Mesodermal cell (in vitro differentiated cells): ENCODE results near the gene PRDM12.
A peak's percentile ranks its signal among the peaks of the same experiment; 100 is the strongest.

Experiments used
- H3K27ac ChIP-seq: 2 replicates; pipeline ENCODE4 v1.7.0; 2013; ENCODE audit warnings: mild to moderate bottlenecking, low read depth, low read length, moderate library complexity; ENCODE audit not compliant: severe bottlenecking
- H3K36me3 ChIP-seq: 2 replicates; pipeline ENCODE4 v1.7.1; 2013; ENCODE audit warnings: mild to moderate bottlenecking, low read length, moderate library complexity; ENCODE audit not compliant: control insufficient read depth, insufficient read depth
- H3K4me1 ChIP-seq: one replicate; pipeline ENCODE4 v1.7.1; 2013; ENCODE audit warnings: mild to moderate bottlenecking, low read length; ENCODE audit not compliant: insufficient read depth, control insufficient read depth, poor library complexity, severe bottlenecking
- H3K4me3 ChIP-seq: 2 replicates; pipeline ENCODE4 v1.7.0; 2013; ENCODE audit warnings: low read length, control low read depth, mild to moderate bottlenecking; ENCODE audit not compliant: insufficient read depth, poor library complexity, severe bottlenecking; ENCODE audit errors: extremely low read depth
- H3K9me3 ChIP-seq: 2 replicates; pipeline ENCODE4 v1.7.1; 2013; ENCODE audit warnings: mild to moderate bottlenecking, low read length, moderate library complexity; ENCODE audit not compliant: control insufficient read depth
- WGBS, 2 experiments: methylation state at CpG; one replicate each; pipeline ENCODE4 v1.1.5; 2013; ENCODE audit warnings: missing lambda C conversion rate in 2 of 2; ENCODE audit not compliant: insufficient coverage in 2 of 2; 5-methylcytosine and 5-hydroxymethylcytosine counted together

PRDM12 gene

DNA sequence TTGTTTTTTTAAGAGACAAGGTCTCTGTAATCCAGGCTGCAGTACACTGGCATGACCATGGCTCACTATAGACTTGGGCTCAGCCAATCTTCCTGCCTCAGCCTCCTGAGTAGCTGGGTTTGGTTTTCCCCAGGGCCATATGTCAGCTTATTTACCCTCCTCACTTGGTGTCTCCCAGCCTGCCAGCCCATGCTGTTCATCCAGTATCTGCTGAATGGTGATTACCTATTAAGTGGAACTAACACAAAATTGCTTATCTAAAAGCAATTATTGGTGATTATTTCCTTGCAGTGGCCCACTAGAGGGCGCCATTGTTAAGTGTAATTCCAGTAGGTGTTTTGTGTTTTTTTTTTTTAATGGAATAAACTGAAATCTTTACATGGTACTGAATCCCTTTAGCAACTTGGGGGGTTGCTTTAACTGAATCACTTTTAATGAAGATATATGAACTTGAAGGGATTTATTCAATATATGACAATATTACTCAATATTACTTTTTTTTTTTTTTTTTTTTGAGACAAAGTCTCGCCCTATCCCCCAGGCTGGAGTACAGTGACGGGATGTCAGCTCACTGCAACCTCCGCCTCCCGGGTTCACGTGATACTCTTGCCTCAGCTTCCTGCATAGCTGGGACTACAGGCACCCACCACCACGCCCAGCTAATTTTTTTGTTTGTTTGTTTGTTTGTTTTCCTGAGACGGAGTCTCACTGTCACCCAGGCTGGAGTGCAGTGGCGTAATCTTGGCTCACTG is 43.0 kb downstream of the PRDM12 start:
- peaks cover 28% of the 10 kb centered on the region for H3K36me3 ChIP-seq
- H3K27ac ChIP-seq = peak overlapping the region; percentile 53
- WGBS, 2 experiments = 76% methylated on average over 6 of the region's 9 CpGs; no CpG with 5 or more reads in 1 of the 2 experiments
- no peak overlapping the region for H3K4me3 ChIP-seq
- no peaks in the 10 kb centered on the region for H3K4me1 ChIP-seq
- H3K9me3 ChIP-seq = no peaks in the 10 kb centered on the region

DNA sequence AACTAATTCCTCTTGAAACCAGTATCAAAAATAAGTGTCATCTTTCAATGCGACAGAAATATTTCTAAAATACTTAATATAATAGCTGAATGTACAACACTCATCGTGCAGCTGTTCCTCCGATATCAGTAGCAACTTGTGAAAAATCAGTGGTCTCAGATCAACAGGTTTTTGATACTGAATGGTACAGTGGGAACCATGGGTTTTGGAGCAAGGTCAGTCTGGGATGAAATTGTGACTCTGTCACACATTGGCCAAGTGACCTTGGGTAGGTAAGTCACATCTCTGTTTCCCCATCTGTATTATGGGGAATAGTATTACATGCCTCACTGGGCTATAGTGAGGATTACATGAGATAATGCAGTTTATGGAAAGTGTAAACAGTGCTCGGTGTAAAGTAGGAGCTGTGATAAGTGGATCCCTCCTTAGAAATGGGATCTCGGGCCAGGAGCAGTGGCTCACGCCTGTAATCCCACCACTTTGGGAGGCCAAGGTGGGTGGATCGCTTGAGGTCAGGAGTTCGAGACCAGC is 46.5 kb downstream of the PRDM12 start:
- 93 to 97% methylated on average over 5 to 7 of the region's 8 CpGs for WGBS, 2 experiments
- H3K9me3 ChIP-seq = no peaks in the 10 kb centered on the region
- H3K4me3 ChIP-seq = no peak overlapping the region
- no peaks in the 10 kb centered on the region for H3K36me3 ChIP-seq
- H3K4me1 ChIP-seq = no peaks in the 10 kb centered on the region
- no peak overlapping the region for H3K27ac ChIP-seq

DNA sequence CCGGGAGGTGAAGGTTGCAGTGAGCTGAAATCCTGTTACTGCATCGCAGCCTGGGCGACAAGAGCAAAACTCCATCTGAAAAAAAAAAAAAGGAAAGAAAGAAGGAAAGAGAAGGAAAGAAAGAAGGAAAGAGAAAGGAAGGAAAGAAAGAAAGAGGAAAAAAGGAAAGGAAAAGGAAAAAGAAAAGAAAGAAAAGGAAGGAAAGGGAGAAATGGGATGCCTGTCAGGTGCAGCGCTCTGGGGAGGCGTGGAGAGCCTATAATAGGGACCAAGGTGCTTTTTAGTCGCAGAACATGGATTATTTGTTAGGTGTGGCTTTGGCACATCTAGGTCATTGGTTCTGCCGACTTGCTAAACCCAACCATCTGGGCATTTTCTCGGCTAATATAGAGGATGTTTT is 47.1 kb downstream of the PRDM12 start:
- Histone ChIP-seq H3K9me3 (no peaks in the 10 kb centered on the region), H3K36me3 (no peaks in the 10 kb centered on the region), H3K4me1 (no peaks in the 10 kb centered on the region), H3K4me3 (no peak overlapping the region), H3K27ac (no peak overlapping the region)
- WGBS, 2 experiments = 91 to 98% methylated on average over 8 of the region's 8 CpGs

DNA sequence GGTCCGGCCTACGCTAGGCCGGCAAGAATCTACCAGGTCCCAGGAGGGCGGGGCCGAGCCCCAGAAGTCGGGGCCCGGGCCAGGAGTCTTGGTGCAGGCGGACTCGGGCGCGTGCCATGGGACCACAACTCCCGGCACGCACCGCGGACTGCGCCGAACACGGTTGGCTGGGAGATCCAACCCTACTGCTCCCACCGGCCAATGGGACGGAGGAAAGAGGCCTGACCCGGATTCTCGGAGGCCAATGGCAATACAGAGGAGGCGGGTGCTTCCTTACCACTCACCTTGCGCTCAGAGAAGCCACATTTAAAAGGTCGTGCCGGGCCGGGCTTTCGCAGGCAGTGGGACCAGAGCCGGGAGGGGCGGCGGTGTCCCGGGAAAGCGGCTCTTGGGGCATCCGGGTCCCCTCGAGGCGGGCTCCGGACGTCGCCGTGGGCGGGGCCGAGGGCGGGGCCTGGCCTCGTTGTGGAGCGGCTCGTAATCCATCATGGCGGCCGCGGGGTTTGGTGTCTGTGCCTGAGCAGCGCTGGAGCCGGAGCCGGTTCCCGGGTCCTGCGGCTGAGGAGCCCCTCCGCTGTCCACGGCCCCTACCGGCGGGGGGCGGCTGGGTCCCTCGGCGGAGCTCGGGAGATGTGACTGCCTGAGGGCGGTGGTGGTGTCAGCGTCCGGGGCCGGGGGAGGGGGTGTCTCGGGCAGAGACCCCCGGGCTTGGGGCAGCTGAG is 48.3 kb downstream of the PRDM12 start:
- peak overlapping the region; percentile 98 for H3K27ac ChIP-seq
- WGBS, 2 experiments = 0 to 1% methylated on average over 38 to 59 of the region's 68 CpGs

DNA sequence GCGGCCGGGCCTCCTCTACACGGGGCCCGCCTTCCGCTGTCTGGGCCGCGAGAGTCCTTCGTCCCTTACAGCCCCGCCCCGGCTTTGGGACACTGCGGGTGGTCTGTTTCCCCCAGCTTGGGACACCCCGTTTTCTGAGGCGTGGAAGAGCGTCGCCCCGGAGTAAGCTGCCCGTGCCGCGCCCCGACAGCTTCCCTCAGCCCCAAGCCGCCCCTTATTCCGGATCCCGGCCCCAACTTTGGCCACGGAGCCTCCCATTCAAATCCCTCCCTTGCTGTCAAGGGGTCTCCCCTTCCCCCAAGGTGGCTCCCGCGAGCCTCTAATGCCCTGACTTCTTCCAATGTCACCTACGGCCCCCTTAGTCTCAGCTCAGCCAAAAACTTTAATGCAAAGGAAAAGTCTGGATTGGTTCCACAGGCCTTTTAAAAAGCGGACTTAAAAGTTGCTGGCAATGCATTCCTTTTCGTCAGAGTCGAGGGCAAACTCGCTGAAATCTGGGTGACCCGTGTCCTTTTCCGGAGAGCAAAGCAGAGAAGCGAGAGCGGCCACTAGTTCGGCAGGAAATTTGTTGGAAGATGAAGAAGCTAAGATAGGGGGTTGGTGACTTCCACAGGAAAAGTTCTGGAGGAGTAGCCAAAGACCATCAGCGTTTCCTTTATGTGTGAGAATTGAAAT is 49.0 kb downstream of the PRDM12 start:
- H3K4me1 ChIP-seq = no peaks in the 10 kb centered on the region
- no peaks in the 10 kb centered on the region for H3K9me3 ChIP-seq
- H3K27ac ChIP-seq = peak overlapping the region; percentile 98
- H3K36me3 ChIP-seq = no peaks in the 10 kb centered on the region
- H3K4me3 ChIP-seq = peak overlapping the region; percentile 95
- WGBS, 2 experiments = 0% methylated on average over 33 to 34 of the region's 37 CpGs

More for the DNA sequence above, 48.3 kb downstream of the PRDM12 start:
- Histone ChIP-seq H3K9me3 (no peaks in the 10 kb centered on the region), H3K4me1 (no peaks in the 10 kb centered on the region), H3K4me3 (peak overlapping the region; percentile 95), H3K36me3 (no peaks in the 10 kb centered on the region)

DNA sequence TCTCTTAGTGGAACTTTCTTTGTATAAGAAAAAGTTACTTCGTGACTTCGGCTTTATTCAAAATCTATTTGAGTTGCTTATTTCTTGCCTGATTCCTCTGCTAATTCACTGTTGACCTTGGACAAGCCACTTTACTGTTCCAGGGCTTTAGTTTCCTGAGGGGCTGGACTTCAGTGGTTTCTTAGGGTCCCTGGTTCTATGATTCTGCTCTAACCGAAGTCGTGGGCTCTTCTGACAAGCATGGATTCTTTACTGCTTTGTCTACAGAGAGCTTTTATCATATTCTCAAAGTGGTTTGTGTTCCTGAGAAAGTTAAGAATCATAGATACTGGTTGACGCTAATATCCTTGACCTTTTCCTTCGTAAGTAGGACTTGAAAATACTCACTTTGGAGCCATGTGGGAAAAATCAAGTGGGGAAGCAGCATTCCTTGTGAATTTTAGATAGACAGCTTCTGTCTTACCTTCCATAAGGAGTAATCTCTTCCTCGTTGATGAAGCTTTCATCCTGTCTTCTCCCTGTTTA is 50.3 kb downstream of the PRDM12 start:
- H3K27ac ChIP-seq = no peak overlapping the region
- WGBS, 2 experiments = 56 to 59% methylated on average over 4 to 7 of the region's 7 CpGs

DNA sequence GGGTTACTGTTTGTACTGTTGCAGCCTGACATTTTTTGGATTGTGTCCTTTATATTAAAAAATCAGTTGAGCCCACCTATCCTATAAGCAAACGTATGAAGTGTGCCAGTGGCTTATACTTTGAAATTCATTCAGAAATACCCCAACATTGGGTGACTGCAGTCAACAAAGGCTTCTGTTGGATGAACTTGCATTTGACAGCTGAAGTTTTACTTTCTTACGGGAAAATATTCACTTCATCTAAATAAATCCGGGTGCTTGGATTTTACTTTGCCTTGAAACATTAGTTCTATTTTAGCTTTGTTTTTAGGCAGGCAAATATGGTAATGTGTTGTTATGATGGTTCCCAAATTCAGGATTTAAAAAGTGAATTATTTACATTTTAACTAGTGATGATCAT is 50.9 kb downstream of the PRDM12 start:
- no peak overlapping the region for H3K27ac ChIP-seq
- no peaks in the 10 kb centered on the region for H3K9me3 ChIP-seq
- peak overlapping the region; percentile 95 for H3K4me3 ChIP-seq
- H3K4me1 ChIP-seq = no peaks in the 10 kb centered on the region
- peaks cover 3% of the 10 kb centered on the region for H3K36me3 ChIP-seq
- 83 to 90% methylated on average over 2 of the region's 3 CpGs for WGBS, 2 experiments

More for the DNA sequence above, 50.3 kb downstream of the PRDM12 start:
- Histone ChIP-seq H3K4me3 (peak overlapping the region; percentile 95), H3K4me1 (no peaks in the 10 kb centered on the region), H3K36me3 (peaks cover 3% of the 10 kb centered on the region), H3K9me3 (no peaks in the 10 kb centered on the region)

DNA sequence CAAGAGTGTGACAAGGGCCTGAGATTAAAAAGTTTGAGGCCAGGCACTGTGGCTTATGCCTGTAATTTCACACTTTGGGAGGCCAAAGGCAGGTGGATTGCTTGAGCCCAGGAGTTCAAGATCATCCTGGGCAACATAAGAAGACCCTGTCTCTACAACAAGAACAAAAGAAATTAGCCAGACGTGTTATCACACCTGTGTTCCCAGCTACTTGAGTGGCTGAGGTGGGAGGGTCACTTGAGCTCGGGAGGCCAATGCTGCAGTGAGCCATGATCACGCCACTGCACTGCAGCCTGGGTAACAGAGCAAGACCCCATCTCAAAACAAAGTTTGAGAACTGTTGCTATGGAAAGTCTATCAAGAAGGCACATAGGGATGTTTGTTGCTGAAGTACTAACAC is 54.2 kb downstream of the PRDM12 start:
- H3K4me1 ChIP-seq = no peaks in the 10 kb centered on the region
- peaks cover 3% of the 10 kb centered on the region for H3K36me3 ChIP-seq
- 91 to 93% methylated on average over 2 to 3 of the region's 3 CpGs for WGBS, 2 experiments
- H3K4me3 ChIP-seq = no peak overlapping the region
- no peak overlapping the region for H3K27ac ChIP-seq
- H3K9me3 ChIP-seq = no peaks in the 10 kb centered on the region

DNA sequence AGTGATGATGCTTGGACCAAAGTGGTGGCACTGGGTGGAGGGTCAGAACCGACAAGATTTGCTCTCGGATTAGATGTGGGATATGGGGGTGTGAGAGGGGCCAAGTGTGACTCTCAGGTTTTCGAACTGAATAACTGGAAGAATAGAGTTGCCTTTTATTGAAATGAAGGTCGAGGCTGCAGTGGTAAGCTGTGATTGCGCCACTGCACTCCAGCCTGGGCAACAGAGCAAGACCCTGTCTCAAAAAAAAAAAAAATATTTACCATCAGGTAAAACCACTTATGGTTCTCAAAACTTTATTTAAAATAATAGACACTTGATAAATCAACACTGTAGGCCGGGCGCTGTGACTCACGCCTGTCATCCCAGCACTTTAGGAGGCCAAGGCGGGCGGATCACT is 56.4 kb downstream of the PRDM12 start:
- WGBS, 2 experiments = 92 to 96% methylated on average over 6 to 9 of the region's 10 CpGs
- peaks cover 3% of the 10 kb centered on the region for H3K36me3 ChIP-seq
- no peaks in the 10 kb centered on the region for H3K4me1 ChIP-seq
- no peak overlapping the region for H3K27ac ChIP-seq
- H3K9me3 ChIP-seq = no peaks in the 10 kb centered on the region
- no peak overlapping the region for H3K4me3 ChIP-seq

DNA sequence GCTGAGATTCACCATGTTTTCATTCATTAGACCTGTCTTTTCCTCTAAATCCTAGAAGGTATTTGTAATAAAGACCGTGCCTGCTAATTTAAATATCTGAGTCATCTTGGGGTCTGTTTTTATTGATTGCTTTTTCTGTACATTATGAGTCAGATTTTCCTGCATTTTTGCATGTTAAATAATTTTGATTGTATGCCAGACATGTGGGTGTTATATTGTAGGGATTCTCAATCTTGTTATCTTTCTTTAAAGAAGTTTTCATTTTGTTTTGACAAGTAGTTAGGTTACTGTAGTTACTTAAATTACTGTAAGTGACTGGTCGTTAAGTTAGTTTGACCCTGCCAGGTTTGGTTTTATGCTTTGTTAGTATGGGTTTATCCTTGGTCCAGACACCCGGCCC is 64.3 kb downstream of the PRDM12 start:
- no peaks in the 10 kb centered on the region for H3K9me3 ChIP-seq
- WGBS, 2 experiments = 50 to 100% methylated on average over 1 to 2 of the region's 3 CpGs
- peaks cover 6% of the 10 kb centered on the region for H3K4me1 ChIP-seq
- no peaks in the 10 kb centered on the region for H3K36me3 ChIP-seq
- H3K4me3 ChIP-seq = no peak overlapping the region
- no peak overlapping the region for H3K27ac ChIP-seq
